ENCODE measurements around the gene TBC1D8. TPM values are rescaled to one million over a fixed set of nuclear protein-coding genes. Genes with fewer than 3 reads are reported as not detected.
"Not testable (repeated sequence)": the region's sequence is repeated elsewhere in the genome, so short reads cannot be mapped to it uniquely, and the experiment has no call there.

The TBC1D8 gene
- total RNA-seq, 1 experiment from 2014 or later, result 29.8 TPM

- no peaks in the 10 kb centered on the region for H3K27me3 ChIP-seq (ENCODE audit: control insufficient read depth, insufficient read depth, low read length)
- DNase-seq, result no peak
- no peaks in the 10 kb centered on the region; the same call in 1 of the 2 replicates for H3K36me3 ChIP-seq (replicated peaks; ENCODE audit: control insufficient read depth, insufficient read depth, low read length)
- no peak overlapping the region for H3K4me3 ChIP-seq (ENCODE audit: insufficient read depth, low read depth, low read length)
Measured at GRCh38 chr2:101063352-101064124, 87.6 kb downstream of the TBC1D8 start.

- Histone ChIP-seq H3K27me3 (ENCODE audit: control insufficient read depth, insufficient read depth, low read length) (no peaks in the 10 kb centered on the region), H3K36me3 (replicated peaks; ENCODE audit: control insufficient read depth, insufficient read depth, low read length) (no peaks in the 10 kb centered on the region; the same call in 1 of the 2 replicates), H3K4me3 (ENCODE audit: insufficient read depth, low read depth, low read length) (no peak overlapping the region)
- no peak for DNase-seq
Measured at GRCh38 chr2:101058386-101058785, 92.8 kb downstream of the TBC1D8 start.

GRCh38 chr2:101057051-101057933 lies 93.9 kb downstream of the TBC1D8 start:
- H3K36me3 ChIP-seq (replicated peaks; ENCODE audit: control insufficient read depth, insufficient read depth, low read length), result no peaks in the 10 kb centered on the region; the same call in 1 of the 2 replicates
- DNase-seq, result no peak
- no peak overlapping the region for H3K4me3 ChIP-seq (ENCODE audit: insufficient read depth, low read depth, low read length)
- H3K27me3 ChIP-seq (ENCODE audit: control insufficient read depth, insufficient read depth, low read length), result no peaks in the 10 kb centered on the region

GRCh38 chr2:101053117-101053516 lies 98.1 kb downstream of the TBC1D8 start:
- Histone ChIP-seq H3K36me3 (replicated peaks; ENCODE audit: control insufficient read depth, insufficient read depth, low read length) (no peaks in the 10 kb centered on the region; the same call in 1 of the 2 replicates), H3K27me3 (ENCODE audit: control insufficient read depth, insufficient read depth, low read length) (no peaks in the 10 kb centered on the region), H3K4me3 (ENCODE audit: insufficient read depth, low read depth, low read length) (no peak overlapping the region)
- DNase-seq, result no peak

GRCh38 chr2:101052147-101052546 lies 99.0 kb downstream of the TBC1D8 start:
- H3K27me3 ChIP-seq (ENCODE audit: control insufficient read depth, insufficient read depth, low read length), result no peaks in the 10 kb centered on the region
- H3K4me3 ChIP-seq (ENCODE audit: insufficient read depth, low read depth, low read length), result no peak overlapping the region
- no peak for DNase-seq
- H3K36me3 ChIP-seq (replicated peaks; ENCODE audit: control insufficient read depth, insufficient read depth, low read length), result peaks cover 1% of the 10 kb centered on the region; the same call in 1 of the 2 replicates

GRCh38 chr2:101050886-101051285 lies 100.3 kb downstream of the TBC1D8 start:
- not testable (repeated sequence) for H3K36me3 ChIP-seq (replicated peaks; ENCODE audit: control insufficient read depth, insufficient read depth, low read length); H3K4me3 ChIP-seq (ENCODE audit: insufficient read depth, low read depth, low read length); H3K27me3 ChIP-seq (ENCODE audit: control insufficient read depth, insufficient read depth, low read length); DNase-seq

GRCh38 chr2:101048756-101049155 lies 102.4 kb downstream of the TBC1D8 start:
- Histone ChIP-seq H3K36me3 (replicated peaks; ENCODE audit: control insufficient read depth, insufficient read depth, low read length) (peaks cover 1% of the 10 kb centered on the region; the same call in 1 of the 2 replicates), H3K27me3 (ENCODE audit: control insufficient read depth, insufficient read depth, low read length) (no peaks in the 10 kb centered on the region), H3K4me3 (ENCODE audit: insufficient read depth, low read depth, low read length) (no peak overlapping the region)
- no peak for DNase-seq

- no peak for DNase-seq
- H3K36me3 ChIP-seq (replicated peaks; ENCODE audit: control insufficient read depth, insufficient read depth, low read length), result peaks cover 1% of the 10 kb centered on the region; the same call in 1 of the 2 replicates
- no peaks in the 10 kb centered on the region for H3K27me3 ChIP-seq (ENCODE audit: control insufficient read depth, insufficient read depth, low read length)
- no peak overlapping the region for H3K4me3 ChIP-seq (ENCODE audit: insufficient read depth, low read depth, low read length)
Measured at GRCh38 chr2:101047774-101048173, 103.4 kb downstream of the TBC1D8 start.

- H3K27me3 ChIP-seq (ENCODE audit: control insufficient read depth, insufficient read depth, low read length), result no peaks in the 10 kb centered on the region
- H3K4me3 ChIP-seq (ENCODE audit: insufficient read depth, low read depth, low read length), result no peak overlapping the region
- DNase-seq, result no peak
- H3K36me3 ChIP-seq (replicated peaks; ENCODE audit: control insufficient read depth, insufficient read depth, low read length), result peaks cover 1% of the 10 kb centered on the region; the same call in 1 of the 2 replicates
Measured at GRCh38 chr2:101047075-101047766, 104.0 kb downstream of the TBC1D8 start.

- Histone ChIP-seq H3K36me3 (replicated peaks; ENCODE audit: control insufficient read depth, insufficient read depth, low read length) (peaks cover 1% of the 10 kb centered on the region; the same call in 1 of the 2 replicates), H3K27me3 (ENCODE audit: control insufficient read depth, insufficient read depth, low read length) (no peaks in the 10 kb centered on the region), H3K4me3 (ENCODE audit: insufficient read depth, low read depth, low read length) (no peak overlapping the region)
- no peak for DNase-seq
Measured at GRCh38 chr2:101045330-101045729, 105.9 kb downstream of the TBC1D8 start.

GRCh38 chr2:101041413-101041812 lies 109.8 kb downstream of the TBC1D8 start:
- peaks cover 3% of the 10 kb centered on the region for H3K36me3 ChIP-seq (replicated peaks; ENCODE audit: control insufficient read depth, insufficient read depth, low read length)
- H3K4me3 ChIP-seq (ENCODE audit: insufficient read depth, low read depth, low read length), result no peak overlapping the region
- DNase-seq, result no peak
- H3K27me3 ChIP-seq (ENCODE audit: control insufficient read depth, insufficient read depth, low read length), result no peaks in the 10 kb centered on the region

- Histone ChIP-seq H3K36me3 (replicated peaks; ENCODE audit: control insufficient read depth, insufficient read depth, low read length) (peaks cover 4% of the 10 kb centered on the region), H3K4me3 (ENCODE audit: insufficient read depth, low read depth, low read length) (no peak overlapping the region), H3K27me3 (ENCODE audit: control insufficient read depth, insufficient read depth, low read length) (no peaks in the 10 kb centered on the region)
- no peak for DNase-seq
Measured at GRCh38 chr2:101040761-101041160, 110.4 kb downstream of the TBC1D8 start.

- no peak for DNase-seq
- peaks cover 10% of the 10 kb centered on the region for H3K36me3 ChIP-seq (replicated peaks; ENCODE audit: control insufficient read depth, insufficient read depth, low read length)
- no peaks in the 10 kb centered on the region for H3K27me3 ChIP-seq (ENCODE audit: control insufficient read depth, insufficient read depth, low read length)
- no peak overlapping the region for H3K4me3 ChIP-seq (ENCODE audit: insufficient read depth, low read depth, low read length)
Measured at GRCh38 chr2:101040072-101040471, 111.1 kb downstream of the TBC1D8 start.

- H3K36me3 ChIP-seq (replicated peaks; ENCODE audit: control insufficient read depth, insufficient read depth, low read length), result peaks cover 11% of the 10 kb centered on the region
- H3K4me3 ChIP-seq (ENCODE audit: insufficient read depth, low read depth, low read length), result no peak overlapping the region
- no peaks in the 10 kb centered on the region for H3K27me3 ChIP-seq (ENCODE audit: control insufficient read depth, insufficient read depth, low read length)
- DNase-seq, result peak; percentile 74
Measured at GRCh38 chr2:101038455-101039255, 112.5 kb downstream of the TBC1D8 start.
